HepG2 (cell line): Measurements from ENCODE around the gene GH2. TPM values are rescaled to one million over a fixed set of nuclear protein-coding genes. Genes with fewer than 3 reads are reported as not detected.

ENCODE experiments used
- ATAC-seq: fragments of 200-7000 bp; cut with Tn5 transposase; 3 replicates; pipeline ENCODE4 v1.9.1; 2020; ENCODE audit warnings: mild to moderate bottlenecking, moderate library complexity
- BruUV-seq: library from RNA; stranded (reverse); fragments of 400-500 nt; replicated peaks from 2 replicates; lab custom pipeline; 2021; lab: Mats Ljungman, UMichigan
- CTCF ChIA-PET: fragments of 300-600 bp; formaldehyde crosslinking; extraction: SDS; loops from one replicate; lab custom pipeline; 2021; ENCODE audit warnings: low total read pairs, inconsistent platforms, low intra/inter-chr PET ratio; lab: Yijun Ruan, JAX
- POLR2A ChIA-PET: fragments of 350-600 bp; sonication (Branson Sonifier 250); formaldehyde crosslinking; loops from one replicate; lab custom pipeline; 2020; ENCODE audit warnings: antibody characterized with exemption, inconsistent platforms; lab: Yijun Ruan, JAX
- DNase-seq: peaks from one replicate; pipeline ENCODE4 v3.0.0-alpha.2; 2015; ENCODE audit warnings: low spot score
- FAIRE-seq: peaks from 3 replicates; lab custom pipeline; 2011; peaks lifted over from hg19 to GRCh38; lab: Jason Lieb, UNC
- H2AFZ ChIP-seq: one replicate; pipeline ENCODE4 v1.6.1; 2011; ENCODE audit warnings: low read length, inconsistent platforms
- H3K27ac ChIP-seq: fragments of 300-600 bp; 3 replicates; pipeline ENCODE4 v1.8.0; 2011; ENCODE audit warnings: mixed run types, mild to moderate bottlenecking, mixed read lengths, low read length, inconsistent platforms; ENCODE audit not compliant: insufficient read depth; ENCODE audit errors: extremely low read length
- H3K27me3 ChIP-seq, 2 experiments: fragments of 200-600 bp in 1 of 2; 2 replicates in 1 of 2; 3 replicates in 1 of 2; pipeline versions ENCODE4 v1.6.0 to v1.8.0; 2011; ENCODE audit warnings: low read length in 2 of 2, mild to moderate bottlenecking in 2 of 2, moderate library complexity in 2 of 2, inconsistent platforms in 1 of 2; ENCODE audit not compliant: insufficient read depth in 2 of 2, control insufficient read depth in 1 of 2
- H3K36me3 ChIP-seq, 2 experiments: fragments of 200-600 bp in 1 of 2; replicated peaks in 1 of 2; 2 replicates in 1 of 2; 3 replicates in 1 of 2; pipeline versions ENCODE4 v1.5.1 to v1.8.0; 2011; ENCODE audit warnings: low read length in 2 of 2, inconsistent platforms in 1 of 2; ENCODE audit not compliant: insufficient read depth in 2 of 2, control insufficient read depth in 1 of 2
- H3K4me1 ChIP-seq: 2 replicates; pipeline ENCODE4 v1.5.1; 2012; ENCODE audit warnings: low read length, inconsistent platforms; ENCODE audit not compliant: insufficient read depth
- H3K4me2 ChIP-seq: 2 replicates; pipeline ENCODE4 v1.6.0; 2011; ENCODE audit warnings: low read depth, low read length, inconsistent platforms
- H3K4me3 ChIP-seq, 3 experiments: fragments of 200-600 bp in 1 of 3; sonication (generic), shearing (Covaris generic) in 1 of 3; replicated peaks in 1 of 3; 2 replicates each; pipeline ENCODE4 v1.5.1; 2011 to 2016; ENCODE audit warnings: low read length in 3 of 3, inconsistent platforms in 2 of 3, low read depth in 2 of 3, mild to moderate bottlenecking in 2 of 3, control low read depth in 1 of 3, mixed read lengths in 1 of 3; ENCODE audit not compliant: insufficient read depth in 1 of 3
- H3K79me2 ChIP-seq: one replicate; pipeline ENCODE4 v1.6.1; 2011; ENCODE audit warnings: low read length, inconsistent platforms; ENCODE audit not compliant: insufficient read depth
- H3K9ac ChIP-seq: 2 replicates; pipeline ENCODE4 v1.6.0; 2011; ENCODE audit warnings: mild to moderate bottlenecking, low read depth, low read length, inconsistent platforms; ENCODE audit not compliant: insufficient read depth
- H3K9me3 ChIP-seq: 2 replicates; pipeline ENCODE4 v1.5.1; 2012; ENCODE audit warnings: mild to moderate bottlenecking, low read length
- H4K20me1 ChIP-seq: 2 replicates; pipeline ENCODE4 v1.6.0; 2011; ENCODE audit warnings: inconsistent platforms, mild to moderate bottlenecking, low read length, moderate library complexity; ENCODE audit not compliant: insufficient read depth
- KDM3A ChIP-seq: IDR thresholded peaks from 2 replicates; pipeline ENCODE4 v1.6.1; 2018; ENCODE audit warnings: low read depth, missing compliant biosample characterization
- KMT2A ChIP-seq: sonication (generic); formaldehyde crosslinking; IDR thresholded peaks from 2 replicates; pipeline ENCODE4 v1.4.0; 2020; ENCODE audit warnings: missing genetic modification reagents
- MAF1 ChIP-seq: sonication (generic); formaldehyde crosslinking; IDR thresholded peaks from 2 replicates; pipeline ENCODE4 v1.5.0; 2020; ENCODE audit warnings: missing genetic modification reagents, borderline replicate concordance
- NFKBIZ ChIP-seq: IDR thresholded peaks from 2 replicates; pipeline ENCODE4 v1.6.1; 2018; ENCODE audit warnings: missing genetic modification reagents, missing compliant biosample characterization
- ZKSCAN5 ChIP-seq: sonication (generic); formaldehyde crosslinking; IDR thresholded peaks from 2 replicates; pipeline ENCODE4 v1.5.1; 2020; ENCODE audit warnings: mild to moderate bottlenecking, missing genetic modification reagents
- ZNF292 ChIP-seq: sonication (generic); formaldehyde crosslinking; IDR thresholded peaks from 2 replicates; pipeline ENCODE4 v1.8.1; 2022; ENCODE audit warnings: mild to moderate bottlenecking, low read depth, missing genetic modification reagents, borderline replicate concordance
- ZNF329 ChIP-seq: sonication (generic); formaldehyde crosslinking; IDR thresholded peaks from 2 replicates; pipeline ENCODE4 v1.9.0; 2021; ENCODE audit warnings: low read depth, mild to moderate bottlenecking, missing genetic modification reagents
- ZNF678 ChIP-seq: sonication (generic); formaldehyde crosslinking; IDR thresholded peaks from 2 replicates; pipeline ENCODE4 v1.4.0; 2020; ENCODE audit warnings: mild to moderate bottlenecking, missing genetic modification reagents
- ZNF7 ChIP-seq: IDR thresholded peaks from 2 replicates; pipeline ENCODE4 v1.6.1; 2016; ENCODE audit warnings: missing biosample characterization, missing genetic modification reagents
- ZNF703 ChIP-seq: sonication (generic); formaldehyde crosslinking; IDR thresholded peaks from 2 replicates; pipeline ENCODE4 v1.5.1; 2020; ENCODE audit warnings: missing genetic modification reagents, mild to moderate bottlenecking, moderate library complexity, borderline replicate concordance
- ZNF83 ChIP-seq: sonication (generic); formaldehyde crosslinking; IDR thresholded peaks from 2 replicates; pipeline ENCODE4 v1.4.0; 2020; ENCODE audit warnings: missing genetic modification reagents, mild to moderate bottlenecking, borderline replicate concordance
- WGBS: methylation state at CpG from one replicate; pipeline ENCODE4 v1.1.6; 2017; ENCODE audit warnings: low lambda C conversion rate; 5-methylcytosine and 5-hydroxymethylcytosine counted together
- in situ Hi-C: cut with HindIII; loops from 2 replicates; pipeline ENCODE4 v1.10.0; 2017; ENCODE audit warnings: low pct_unique_long_range_greater_than_20kb; ENCODE audit not compliant: extremely low pct_ligation_motif_present
- intact Hi-C: fragments of 100-400 bp; cut with micrococcal nuclease; formaldehyde crosslinking; loops from one replicate; pipeline ENCODE4 v1.10.0; 2022; ENCODE audit not compliant: unreplicated experiment
- polyA plus RNA-seq, 8 experiments: library from polyadenylated mRNA; depleted of rRNA in 3 of 8; stranded (reverse) in 7 of 8; unstranded in 1 of 8; fragments of >200 nt; fragmentation: Illumina TruSeq in 4 of 8; extraction: Trizol in 4 of 8; gene quantifications; 2 replicates each; pipeline versions ENCODE4 v1.2.1 to v1.2.3, GENCODE V29; 2011 to 2016; ENCODE audit warnings: low read depth in 4 of 8, missing spikeins in 1 of 8, mixed read lengths in 1 of 8; ENCODE audit not compliant: insufficient read depth in 1 of 8
- total RNA-seq, 5 experiments: library from RNA; depleted of rRNA; stranded (reverse); fragments of >200 nt; fragmentation: Illumina TruSeq; extraction: Trizol; gene quantifications; 2 replicates each; pipeline ENCODE4 v1.2.3, GENCODE V29; 2016; ENCODE audit warnings: low read depth in 1 of 5

Gene GH2
- total and polyA plus RNA-seq, 2 of the 13 experiments (the other 11 are each of a cell fraction or from before 2014, with no cell fraction given), result not detected

DNA sequence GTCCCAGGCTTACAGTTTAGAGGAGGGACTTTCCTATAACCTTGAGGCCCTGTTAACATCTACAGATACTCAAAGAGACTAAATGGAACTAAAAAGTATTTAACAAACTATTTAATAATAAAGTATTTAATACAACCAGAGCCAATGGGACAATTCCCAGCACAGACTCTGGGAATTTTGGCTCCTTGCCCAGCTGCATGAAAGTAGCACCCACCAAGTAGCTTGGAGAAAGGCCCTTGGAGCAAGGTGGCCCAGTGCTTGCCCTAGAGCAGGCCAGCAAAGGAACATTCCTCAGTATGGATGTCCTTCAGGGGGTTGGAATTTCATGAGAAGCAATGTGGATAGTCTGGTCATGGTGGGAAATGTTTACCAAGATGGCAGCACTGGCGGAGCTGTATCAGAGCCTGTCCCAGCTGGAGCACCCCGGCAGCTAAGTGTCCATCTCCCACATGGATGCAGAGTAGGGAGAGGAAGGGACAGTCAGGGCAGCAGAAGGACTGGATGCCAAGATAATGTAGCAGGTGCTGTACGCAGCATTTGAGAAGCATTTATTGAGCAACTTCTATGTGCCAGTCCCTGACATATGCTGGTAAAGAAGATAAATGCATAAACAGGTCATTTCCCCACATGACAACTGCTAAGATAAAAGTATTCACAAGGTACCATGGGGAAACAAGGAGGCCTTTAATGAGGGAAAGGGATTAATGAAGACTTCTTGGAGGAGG is 34.1 kb downstream of the GH2 start:
- in situ Hi-C loops (loop anchor here (10.0 kb wide), 1 partner anchor 657 kb away; the partner anchor contains the start of genes CEP95 and DDX5), intact Hi-C loops (no loop called here)
- DNase-seq (no peak), FAIRE-seq (no peak), ATAC-seq (no peak)
- Histone ChIP-seq H3K9me3 (no peaks in the 10 kb centered on the region), H3K4me3 (no peak overlapping the region), H3K27ac (no peak overlapping the region), H3K4me2 (no peak overlapping the region), H3K27me3 (no peaks in the 10 kb centered on the region; a peak in 1 of 5 replicates), H3K36me3 (no peaks in the 10 kb centered on the region), H4K20me1 (no peaks in the 10 kb centered on the region), H3K9ac (no peak overlapping the region), H3K79me2 (no peaks in the 10 kb centered on the region), H3K4me1 (peaks cover 30% of the 10 kb centered on the region), H2AFZ (no peak overlapping the region)
- WGBS, result 76% methylated on average over 3 of the region's 3 CpGs
- no TSS peak for BruUV-seq
- TF ChIP-seq NFKBIZ (CRISPR knock-in tag) (no peak), ZNF678 (CRISPR knock-in tag) (no peak), KDM3A (CRISPR knock-in tag) (no peak), ZNF703 (CRISPR knock-in tag) (no peak), MAF1 (no peak), ZNF83 (CRISPR knock-in tag) (no peak), ZNF292 (CRISPR knock-in tag) (no peak), KMT2A (CRISPR knock-in tag) (no peak), ZNF329 (no peak), ZNF7 (CRISPR knock-in tag) (no peak), ZKSCAN5 (no peak)
- ChIA-PET CTCF (no interaction called here), POLR2A (no interaction called here)
